Osteoblast (primary cell): Measurements from ENCODE around the gene LRRC4C. TPM values are rescaled to one million over a fixed set of nuclear protein-coding genes. Genes with fewer than 3 reads are reported as not detected.

Source experiments
- DNase-seq: peaks from one replicate; pipeline ENCODE4 v3.0.0; 2011; ENCODE audit warnings: low spot score, mixed read lengths; ENCODE audit not compliant: insufficient read length; ENCODE audit errors: missing footprints
- H2AFZ ChIP-seq: 2 replicates; pipeline ENCODE4 v1.6.0; 2011; ENCODE audit warnings: mild to moderate bottlenecking, low read length
- H3K27ac ChIP-seq: 2 replicates; pipeline ENCODE4 v1.5.1; 2011; ENCODE audit warnings: mild to moderate bottlenecking, low read depth, low read length, moderate library complexity
- H3K27me3 ChIP-seq: 2 replicates; pipeline ENCODE4 v1.6.0; 2012; ENCODE audit warnings: mild to moderate bottlenecking, control low read depth, inconsistent platforms, low read length, moderate library complexity; ENCODE audit not compliant: insufficient read depth
- H3K36me3 ChIP-seq: 2 replicates; pipeline ENCODE4 v1.5.1; 2011; ENCODE audit warnings: mild to moderate bottlenecking, low read length, control low read depth, moderate library complexity; ENCODE audit not compliant: insufficient read depth
- H3K4me1 ChIP-seq: 2 replicates; pipeline ENCODE4 v1.5.1; 2011; ENCODE audit warnings: mild to moderate bottlenecking, low read length, control low read depth, moderate library complexity; ENCODE audit not compliant: insufficient read depth
- H3K4me2 ChIP-seq: 2 replicates; pipeline ENCODE4 v1.6.0; 2011; ENCODE audit warnings: mild to moderate bottlenecking, low read length; ENCODE audit not compliant: insufficient read depth
- H3K4me3 ChIP-seq: fragments of 200-600 bp; sonication (generic); 3 replicates; pipeline ENCODE4 v1.5.1; 2012; ENCODE audit warnings: mild to moderate bottlenecking, low read length, inconsistent platforms; ENCODE audit not compliant: insufficient read depth
- H3K79me2 ChIP-seq: 2 replicates; pipeline ENCODE4 v1.6.0; 2012; ENCODE audit warnings: mild to moderate bottlenecking, low read length, control low read depth, inconsistent platforms; ENCODE audit not compliant: insufficient read depth
- H3K9me3 ChIP-seq: 2 replicates; pipeline ENCODE4 v1.5.1; 2011; ENCODE audit warnings: low read depth, low read length, control low read depth
- H4K20me1 ChIP-seq: 2 replicates; pipeline ENCODE4 v1.6.0; 2012; ENCODE audit warnings: mild to moderate bottlenecking, low read length, control low read depth; ENCODE audit not compliant: insufficient read depth
- CTCF ChIP-seq: IDR thresholded peaks from 2 replicates; pipeline ENCODE4 v1.5.1; 2011; ENCODE audit warnings: mild to moderate bottlenecking, low read depth, low read length, moderate library complexity; ENCODE audit errors: extremely low read depth
- total RNA-seq: library from RNA; depleted of rRNA; stranded (reverse); fragments of >200 nt; gene quantifications from 2 replicates; pipeline ENCODE4 v1.2.3, GENCODE V29; 2012

Gene LRRC4C
- total RNA-seq, 1 donor, result 2.2 TPM

- Histone ChIP-seq H3K4me3 (no peak overlapping the region), H3K4me2 (no peak overlapping the region), H3K27me3 (no peaks in the 10 kb centered on the region), H3K27ac (no peak overlapping the region), H4K20me1 (no peaks in the 10 kb centered on the region), H3K79me2 (no peaks in the 10 kb centered on the region), H3K9me3 (no peaks in the 10 kb centered on the region), H3K4me1 (no peaks in the 10 kb centered on the region), H3K36me3 (no peaks in the 10 kb centered on the region), H2AFZ (no peak overlapping the region)
- no peak for DNase-seq
- no peak for TF ChIP-seq CTCF
Measured at GRCh38 chr11:40787224-40787623, 672.2 kb downstream of the LRRC4C start.

GRCh38 chr11:40763046-40763445, 696.4 kb downstream of the LRRC4C start:
- Histone ChIP-seq H3K4me1 (no peaks in the 10 kb centered on the region), H3K27ac (no peak overlapping the region), H2AFZ (no peak overlapping the region), H4K20me1 (no peaks in the 10 kb centered on the region), H3K79me2 (no peaks in the 10 kb centered on the region), H3K4me2 (no peak overlapping the region), H3K36me3 (no peaks in the 10 kb centered on the region), H3K4me3 (no peak overlapping the region), H3K9me3 (no peaks in the 10 kb centered on the region), H3K27me3 (no peaks in the 10 kb centered on the region)
- no peak for DNase-seq
- no peak for TF ChIP-seq CTCF

- Histone ChIP-seq H3K9me3 (no peaks in the 10 kb centered on the region), H3K27ac (no peak overlapping the region), H3K4me1 (no peaks in the 10 kb centered on the region), H3K27me3 (no peaks in the 10 kb centered on the region), H2AFZ (no peak overlapping the region), H4K20me1 (no peaks in the 10 kb centered on the region), H3K79me2 (no peaks in the 10 kb centered on the region), H3K36me3 (no peaks in the 10 kb centered on the region), H3K4me3 (no peak overlapping the region), H3K4me2 (no peak overlapping the region)
- TF ChIP-seq CTCF, result no peak
- no peak for DNase-seq
Measured at GRCh38 chr11:40759341-40759740, 700.1 kb downstream of the LRRC4C start.

GRCh38 chr11:40754297-40754696, 705.2 kb downstream of the LRRC4C start:
- no peak overlapping the region for H3K4me3 ChIP-seq
- DNase-seq, result no peak
- no peaks in the 10 kb centered on the region for H4K20me1 ChIP-seq
- H3K27me3 ChIP-seq, result no peaks in the 10 kb centered on the region
- no peak overlapping the region for H3K27ac ChIP-seq
- H3K36me3 ChIP-seq, result no peaks in the 10 kb centered on the region
- no peaks in the 10 kb centered on the region for H3K79me2 ChIP-seq
- no peaks in the 10 kb centered on the region for H3K9me3 ChIP-seq
- no peak for TF ChIP-seq CTCF
- H2AFZ ChIP-seq, result no peak overlapping the region
- H3K4me1 ChIP-seq, result no peaks in the 10 kb centered on the region
- no peak overlapping the region for H3K4me2 ChIP-seq
